GM19193 (cell line): ENCODE measurements around the gene CUBN.

Source experiments
- POLR2A ChIP-seq: IDR thresholded peaks from 4 replicates; pipeline ENCODE4 v1.6.1; 2011; ENCODE audit not compliant: insufficient read depth, insufficient read length; ENCODE audit errors: extremely low read depth

The CUBN gene

GRCh38 chr10:16941067-16941466 lies 188.5 kb downstream of the CUBN start:
- TF ChIP-seq POLR2A = no peak

GRCh38 chr10:16938952-16939351 lies 190.7 kb downstream of the CUBN start:
- no peak for TF ChIP-seq POLR2A

- TF ChIP-seq POLR2A = no peak
Measured at GRCh38 chr10:16934461-16934860, 195.2 kb downstream of the CUBN start.

- TF ChIP-seq POLR2A = no peak
Measured at GRCh38 chr10:16933783-16934182, 195.8 kb downstream of the CUBN start.

- no peak for TF ChIP-seq POLR2A
Measured at GRCh38 chr10:16931930-16932329, 197.7 kb downstream of the CUBN start.

GRCh38 chr10:16930540-16930939 lies 199.1 kb downstream of the CUBN start:
- TF ChIP-seq POLR2A = no peak

GRCh38 chr10:16929069-16929468 lies 200.5 kb downstream of the CUBN start:
- TF ChIP-seq POLR2A = no peak

GRCh38 chr10:16927546-16927945 lies 202.1 kb downstream of the CUBN start:
- TF ChIP-seq POLR2A = no peak

- TF ChIP-seq POLR2A = no peak
Measured at GRCh38 chr10:16923726-16924125, 205.9 kb downstream of the CUBN start.

GRCh38 chr10:16923309-16923708 lies 206.3 kb downstream of the CUBN start:
- no peak for TF ChIP-seq POLR2A

GRCh38 chr10:16919121-16919982 lies 210.3 kb downstream of the CUBN start:
- TF ChIP-seq POLR2A = no peak

- TF ChIP-seq POLR2A = no peak
Measured at GRCh38 chr10:16916496-16916895, 213.1 kb downstream of the CUBN start.

GRCh38 chr10:16915300-16915699 lies 214.3 kb downstream of the CUBN start:
- TF ChIP-seq POLR2A = no peak

GRCh38 chr10:16913266-16913665 lies 216.3 kb downstream of the CUBN start:
- no peak for TF ChIP-seq POLR2A

- TF ChIP-seq POLR2A = no peak
Measured at GRCh38 chr10:16910793-16911164, 218.8 kb downstream of the CUBN start.

GRCh38 chr10:16909961-16910792 lies 219.4 kb downstream of the CUBN start:
- no peak for TF ChIP-seq POLR2A
